GM21825 (cell line): ENCODE results near the gene FUOM.
"Not testable (repeated sequence)": the region's sequence is repeated elsewhere in the genome, so short reads cannot be mapped to it uniquely, and the experiment has no call there.

Experiments
- ATAC-seq: cut with Tn5 transposase; IDR thresholded peaks from one replicate; pipeline ENCODE4 v1.9.1; 2021; ENCODE audit warnings: mild to moderate bottlenecking, moderate library complexity; ENCODE audit not compliant: unreplicated experiment

The FUOM gene

DNA sequence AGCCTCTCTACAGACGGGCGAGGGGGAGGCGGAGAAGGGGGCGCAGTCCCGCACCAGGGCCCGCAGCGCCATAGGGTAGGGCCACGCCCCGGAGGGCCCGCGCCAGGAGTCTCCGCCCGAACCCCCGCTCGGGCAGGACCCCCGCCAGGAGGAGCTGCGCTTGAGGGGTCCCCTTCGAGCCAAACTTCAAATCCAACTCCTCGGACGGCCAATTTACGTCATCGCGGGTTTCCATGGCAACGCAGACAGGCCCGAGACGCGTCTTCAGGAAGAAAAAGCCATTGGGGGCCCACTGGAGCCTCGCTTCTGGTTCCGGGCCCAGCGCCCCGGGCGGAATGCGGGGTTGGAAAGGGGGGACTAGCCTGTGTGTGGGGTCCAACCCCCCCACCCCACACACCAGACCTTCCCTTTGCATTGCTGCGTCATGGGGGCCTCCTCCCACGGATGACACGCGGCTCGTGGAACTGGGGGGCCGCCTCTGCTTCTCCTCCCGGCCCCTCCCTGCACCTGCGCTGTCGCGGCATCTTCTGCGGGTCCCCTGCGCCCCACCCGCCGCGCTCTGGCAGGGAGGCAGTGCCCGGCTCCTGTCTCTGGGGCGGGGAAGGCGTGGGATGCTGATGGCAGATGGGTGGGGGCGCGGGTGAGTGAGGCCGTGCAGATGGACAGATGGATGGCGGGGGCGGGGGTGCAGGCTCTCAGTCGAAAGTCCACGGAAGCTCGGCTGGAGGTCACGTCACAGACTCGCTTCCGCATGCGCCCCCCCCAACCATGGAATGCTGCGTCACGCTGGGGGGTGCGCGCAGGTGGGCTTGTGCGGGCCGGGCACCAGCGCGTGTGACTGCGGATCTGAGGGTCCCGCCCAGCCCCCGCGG is 22.3 kb downstream of the FUOM start:
- no peak for ATAC-seq

DNA sequence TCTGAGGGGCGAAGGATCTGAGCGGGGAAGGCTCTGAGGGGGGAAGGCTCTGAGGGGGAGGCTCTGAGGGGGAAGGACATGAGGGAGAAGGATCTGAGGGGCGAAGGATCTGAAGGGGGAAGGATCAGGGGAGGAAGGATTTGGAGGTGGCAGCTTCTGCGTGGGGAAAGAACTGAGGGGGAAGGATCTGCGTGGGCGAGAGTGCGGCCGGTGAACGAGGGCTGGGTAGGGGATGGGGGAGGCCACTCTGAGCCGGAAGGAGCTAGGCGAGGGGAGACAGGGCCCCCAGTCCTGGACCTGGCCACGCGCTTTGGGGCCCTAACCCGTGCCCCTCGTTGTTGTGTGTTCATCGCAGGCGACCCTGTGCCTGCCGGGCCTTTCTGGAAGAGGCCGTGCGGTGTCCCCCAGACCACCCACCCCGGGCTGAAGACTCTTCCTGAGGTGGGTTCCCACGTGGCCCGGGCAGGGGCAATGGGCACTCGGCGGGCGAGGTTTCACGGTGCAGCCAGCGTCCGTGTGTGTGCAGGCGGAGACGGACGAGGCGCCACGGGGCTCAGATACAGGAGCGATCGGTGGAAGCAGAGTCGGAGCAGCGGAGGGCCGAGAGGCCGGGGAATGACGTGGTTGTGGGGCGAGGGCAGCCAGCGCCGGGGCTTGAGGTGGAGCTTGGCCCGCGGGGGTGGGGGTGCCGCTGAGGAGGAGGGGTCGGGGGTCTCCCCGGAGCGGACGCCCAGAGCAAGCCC is 23.1 kb downstream of the FUOM start:
- ATAC-seq = no peak

DNA sequence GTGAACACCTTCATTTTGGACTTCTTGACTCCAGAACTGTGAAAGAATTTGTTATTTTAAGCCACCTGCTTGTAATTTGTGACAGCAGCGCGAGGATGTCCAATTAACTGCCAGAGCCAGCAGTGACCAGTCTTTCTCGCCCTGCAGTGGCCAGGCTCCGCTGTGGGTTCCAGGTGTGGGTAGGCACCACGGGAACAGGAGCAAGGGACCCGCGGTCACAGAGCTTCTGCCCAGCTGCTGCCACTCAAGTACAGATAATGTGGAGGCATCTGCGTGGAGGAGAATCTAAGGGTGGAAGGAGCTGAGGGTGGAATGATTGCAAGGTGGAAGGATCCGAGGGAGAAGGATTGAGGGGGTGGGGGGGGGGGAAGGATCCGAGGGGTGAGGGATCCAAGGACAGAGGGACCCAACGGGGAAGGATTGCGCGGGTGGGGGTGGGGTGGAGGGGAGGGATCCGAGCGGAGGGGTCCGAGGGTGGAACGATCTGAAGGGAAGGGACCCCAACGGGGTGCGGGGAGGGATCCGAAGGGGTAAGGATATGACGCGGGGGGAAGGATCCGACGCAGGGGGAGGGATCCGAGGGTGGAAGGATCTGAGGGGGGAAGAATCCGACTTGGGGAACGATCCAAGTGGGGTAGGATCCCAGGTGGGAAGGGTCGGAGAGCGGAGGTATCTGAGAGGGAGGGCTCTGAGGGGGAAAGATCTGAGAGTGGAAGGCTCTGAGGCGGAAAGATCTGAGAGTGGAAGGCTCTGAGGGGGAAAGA is 24.7 kb downstream of the FUOM start:
- ATAC-seq = no peak

- peak; percentile 86 for ATAC-seq
These were observed 28.2 kb downstream of the FUOM start for GRCh38 chr10:133329491-133330202.

- ATAC-seq = no peak
These were observed 29.2 kb downstream of the FUOM start for GRCh38 chr10:133328358-133329343.

DNA sequence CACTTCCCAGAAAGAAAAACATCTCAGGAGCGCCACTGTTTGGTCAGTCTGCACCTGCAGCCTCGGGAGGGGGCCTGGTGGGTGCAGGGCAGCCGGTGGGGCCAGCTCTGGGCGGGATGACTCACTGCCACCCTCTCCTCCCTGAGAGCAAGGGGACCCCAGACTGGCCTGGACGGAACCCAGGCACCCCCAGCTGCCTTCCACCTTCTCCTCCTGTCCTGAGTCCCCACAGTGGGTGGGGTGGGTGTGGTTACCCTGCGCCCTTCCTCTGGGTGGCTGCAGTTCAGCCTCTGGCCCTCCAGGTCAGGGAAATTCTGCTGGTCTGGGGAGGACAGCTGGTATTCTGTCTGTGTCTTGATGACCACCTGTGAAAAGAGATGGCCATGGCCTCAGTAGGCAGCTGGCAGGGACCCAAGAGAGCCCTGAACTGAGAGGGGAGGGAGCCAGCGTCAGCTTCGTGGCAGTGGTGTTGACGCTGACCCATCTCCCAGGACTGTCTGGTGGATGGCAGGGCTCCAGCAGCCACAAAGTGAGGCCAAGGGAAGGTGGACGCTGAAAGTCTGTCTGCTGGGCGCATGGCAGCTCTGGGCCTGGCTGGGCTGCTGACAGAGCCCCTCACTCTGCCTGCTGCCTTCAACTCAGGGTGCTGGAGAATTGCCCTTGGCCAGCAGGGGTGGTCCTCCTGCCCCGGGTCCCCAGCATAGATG is 30.0 kb downstream of the FUOM start:
- ATAC-seq = no peak

- no peak for ATAC-seq
These were observed 30.8 kb downstream of the FUOM start for GRCh38 chr10:133326745-133327650.

GRCh38 chr10:133326223-133326551 is 31.6 kb downstream of the FUOM start:
- no peak for ATAC-seq

DNA sequence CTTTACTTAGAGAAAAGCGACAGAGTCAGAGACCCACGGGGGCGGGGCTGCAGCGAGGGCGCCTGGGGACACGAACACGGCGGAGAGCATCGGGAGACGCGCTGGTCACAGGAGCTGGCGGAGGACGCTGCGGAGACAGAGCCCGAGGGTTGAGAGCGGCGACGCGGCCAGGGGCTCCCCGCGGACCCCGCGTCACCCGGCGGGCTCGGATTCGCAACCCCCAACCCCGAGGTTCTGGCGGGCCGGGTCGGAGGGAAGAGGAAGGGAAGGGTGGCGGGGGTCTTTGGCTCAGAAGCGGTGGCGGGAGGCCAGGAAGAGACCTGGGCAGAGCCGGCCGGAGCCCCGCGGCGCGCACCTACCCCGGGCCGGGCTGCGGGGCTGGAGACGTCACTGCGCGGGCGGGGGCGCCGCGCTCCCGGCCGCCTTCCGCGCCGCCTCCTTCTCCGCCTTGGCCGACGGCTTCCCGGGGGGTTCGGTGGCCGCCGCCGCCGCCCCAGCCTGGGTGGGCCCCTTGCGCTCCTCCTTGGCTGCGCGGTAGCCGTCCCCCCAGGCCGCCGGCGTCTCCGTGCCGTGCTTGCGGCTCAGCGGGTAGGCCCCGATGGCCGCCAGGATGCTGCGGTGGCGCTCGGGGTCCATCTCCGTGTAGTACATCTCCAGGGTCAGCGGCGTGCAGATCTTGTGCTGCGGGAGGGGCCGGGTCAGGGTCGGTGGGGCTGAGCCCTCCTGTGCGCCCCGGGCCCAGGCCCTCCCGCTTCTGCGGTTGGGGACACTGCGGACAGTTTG is 32.2 kb downstream of the FUOM start:
- no peak for ATAC-seq

- ATAC-seq = no peak
These were observed 33.0 kb downstream of the FUOM start for GRCh38 chr10:133324857-133325260.

GRCh38 chr10:133324198-133324792 is 33.5 kb downstream of the FUOM start:
- ATAC-seq = no peak

DNA sequence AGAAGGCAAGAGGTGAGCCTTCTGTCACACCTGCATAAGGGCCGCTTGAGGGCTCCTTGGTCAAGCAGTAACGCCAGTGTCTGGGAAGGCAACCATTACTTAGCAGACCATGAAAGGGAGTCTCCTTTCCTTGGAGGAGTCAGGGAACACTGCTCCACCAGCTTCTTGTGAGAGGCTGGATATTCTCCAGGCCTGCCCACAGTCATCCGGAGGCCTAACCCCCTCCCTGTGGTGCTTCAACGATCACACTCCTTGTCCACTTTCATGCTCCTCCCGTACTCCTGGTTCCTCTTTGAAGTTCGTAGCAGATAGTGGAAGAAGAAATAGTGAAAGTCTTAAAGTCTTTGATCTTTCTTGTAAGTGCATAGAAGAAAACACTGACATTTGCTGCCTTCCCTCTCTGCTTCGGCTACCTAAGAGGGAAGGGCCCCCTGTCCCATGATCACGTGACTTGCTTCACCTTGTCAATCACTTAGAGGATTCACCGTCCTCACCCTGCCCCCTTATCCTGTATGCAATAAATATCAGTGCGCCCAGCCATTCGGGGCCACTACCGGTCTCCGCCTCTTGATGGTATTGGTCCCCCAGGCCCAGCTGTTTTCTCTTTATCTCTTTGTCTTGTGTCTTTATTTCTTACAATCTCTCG is 35.6 kb downstream of the FUOM start:
- ATAC-seq = not testable (repeated sequence)

DNA sequence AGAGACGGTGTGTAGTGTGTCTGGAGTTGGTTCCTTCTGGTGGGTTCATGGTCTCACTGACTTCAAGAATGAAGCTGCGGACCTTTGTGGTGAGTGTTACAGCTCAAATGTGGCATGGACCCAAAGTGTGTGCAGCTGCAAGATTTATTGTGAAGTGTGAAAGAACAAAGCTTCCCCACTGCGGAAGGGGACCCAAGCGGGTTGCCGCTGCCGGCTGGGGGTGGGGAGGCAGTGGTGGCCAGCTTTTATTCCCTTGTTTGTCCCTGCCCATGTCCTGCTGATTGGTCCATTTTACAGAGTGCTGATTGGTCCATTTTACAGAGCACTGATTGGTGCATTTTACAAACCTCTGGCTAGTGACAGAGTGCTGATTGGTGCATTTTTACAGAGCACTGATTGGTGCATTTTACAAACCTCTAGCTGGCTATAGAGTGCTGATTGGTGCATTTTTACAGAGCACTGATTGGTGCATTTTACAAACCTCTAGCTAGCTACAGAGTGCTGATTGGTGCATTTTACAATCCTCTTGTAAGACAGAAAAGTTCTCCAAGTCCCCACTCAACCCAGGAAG is 36.9 kb downstream of the FUOM start:
- ATAC-seq = not testable (repeated sequence)

- ATAC-seq = peak; percentile 80
These were observed 39.2 kb downstream of the FUOM start for GRCh38 chr10:133318494-133319127.

DNA sequence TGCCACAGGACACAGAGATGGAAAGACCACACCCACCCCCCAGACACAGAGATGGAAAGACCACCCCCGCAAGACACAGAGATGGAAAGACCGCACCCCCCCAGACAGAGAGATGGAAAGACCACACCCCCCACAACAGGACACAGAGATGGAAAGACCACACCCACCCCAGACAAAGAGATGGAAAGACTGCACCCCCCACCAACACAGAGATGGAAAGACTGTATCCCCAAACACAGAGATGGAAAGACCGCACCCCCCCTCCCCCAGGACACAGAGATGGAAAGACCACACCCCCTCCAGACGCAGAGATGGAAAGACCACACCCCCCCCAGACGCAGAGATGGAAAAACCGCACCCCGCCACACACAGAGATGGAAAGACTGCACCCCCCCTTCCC is 41.1 kb downstream of the FUOM start:
- no peak for ATAC-seq

- no peak for ATAC-seq
These were observed 41.6 kb downstream of the FUOM start for GRCh38 chr10:133316266-133316665.
